Measurements from ENCODE around the gene ERCC6. TPM values are rescaled to one million over a fixed set of nuclear protein-coding genes. Genes with fewer than 3 reads are reported as not detected.

ERCC6 gene
- total and polyA plus RNA-seq, 11 donors, result 4.4 to 31.5 (median 20.0) TPM

- no peak overlapping the region for H3K27ac ChIP-seq
- peaks cover 0 to 9% (median 0%) of the 10 kb centered on the region in 12 donors for H3K9me3 ChIP-seq
- ATAC-seq (no peak), DNase-seq (no peak)
- H3K4me1 ChIP-seq, result peaks cover 4 to 23% (median 17%) of the 10 kb centered on the region in 12 donors
- no peak overlapping the region for H3K4me3 ChIP-seq
- no peaks in the 10 kb centered on the region for H3K36me3 ChIP-seq
- WGBS, 4 donors, result 74 to 88% (median 85%) methylated on average over 6 of the region's 6 CpGs
- no peaks in the 10 kb centered on the region for H3K27me3 ChIP-seq
- intact Hi-C loops (cut with DNase I), result no loop called here
- TF ChIP-seq POLR2A (IDR thresholded peaks at IDR 0.05), result no peak
Measured at GRCh38 chr10:49541762-49542161, 2.8 kb upstream of the ERCC6 start.

- peaks cover 4 to 32% (median 23%) of the 10 kb centered on the region in 12 donors for H3K4me1 ChIP-seq
- no peak for DNase-seq
- H3K27me3 ChIP-seq, result no peaks in the 10 kb centered on the region
- peaks cover 0 to 7% (median 0%) of the 10 kb centered on the region in 12 donors for H3K9me3 ChIP-seq
- TF ChIP-seq, protein P1, sequence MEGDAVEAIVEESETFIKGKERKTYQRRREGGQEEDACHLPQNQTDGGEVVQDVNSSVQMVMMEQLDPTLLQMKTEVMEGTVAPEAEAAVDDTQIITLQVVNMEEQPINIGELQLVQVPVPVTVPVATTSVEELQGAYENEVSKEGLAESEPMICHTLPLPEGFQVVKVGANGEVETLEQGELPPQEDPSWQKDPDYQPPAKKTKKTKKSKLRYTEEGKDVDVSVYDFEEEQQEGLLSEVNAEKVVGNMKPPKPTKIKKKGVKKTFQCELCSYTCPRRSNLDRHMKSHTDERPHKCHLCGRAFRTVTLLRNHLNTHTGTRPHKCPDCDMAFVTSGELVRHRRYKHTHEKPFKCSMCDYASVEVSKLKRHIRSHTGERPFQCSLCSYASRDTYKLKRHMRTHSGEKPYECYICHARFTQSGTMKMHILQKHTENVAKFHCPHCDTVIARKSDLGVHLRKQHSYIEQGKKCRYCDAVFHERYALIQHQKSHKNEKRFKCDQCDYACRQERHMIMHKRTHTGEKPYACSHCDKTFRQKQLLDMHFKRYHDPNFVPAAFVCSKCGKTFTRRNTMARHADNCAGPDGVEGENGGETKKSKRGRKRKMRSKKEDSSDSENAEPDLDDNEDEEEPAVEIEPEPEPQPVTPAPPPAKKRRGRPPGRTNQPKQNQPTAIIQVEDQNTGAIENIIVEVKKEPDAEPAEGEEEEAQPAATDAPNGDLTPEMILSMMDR (IDR thresholded peaks at IDR 0.05), result no peak
- TF ChIP-seq POLR2A (IDR thresholded peaks at IDR 0.05), result no peak
- intact Hi-C loops (cut with DNase I), result no loop called here
- no peaks in the 10 kb centered on the region for H3K36me3 ChIP-seq
- peak overlapping the region in 6 of 12 donors; percentile 88 to 94 (median 92) for H3K27ac ChIP-seq
- WGBS, 4 donors, result 84 to 88% (median 85%) methylated on average over 20 of the region's 20 CpGs
- ATAC-seq, result no peak
- peak overlapping the region in 8 of 12 donors; percentile 72 to 99 (median 91) for H3K4me3 ChIP-seq
Measured at GRCh38 chr10:49540056-49540797, 1.3 kb upstream of the ERCC6 start.

- peaks cover 4 to 40% (median 30%) of the 10 kb centered on the region in 12 donors for H3K4me1 ChIP-seq
- peak; percentile 23 to 75 (median 33) for DNase-seq
- peak overlapping the region; percentile 64 to 99 (median 90) for H3K4me3 ChIP-seq
- TF ChIP-seq, protein P1 (IDR thresholded peaks at IDR 0.05), result no peak
- TF ChIP-seq POLR2A (IDR thresholded peaks at IDR 0.05), result no peak
- WGBS, 4 donors, result 1% methylated on average over 20 to 26 of the region's 26 CpGs
- H3K27ac ChIP-seq, result peak overlapping the region; percentile 55 to 96 (median 92)
- no peaks in the 10 kb centered on the region for H3K27me3 ChIP-seq
- no peaks in the 10 kb centered on the region for H3K36me3 ChIP-seq
- no peaks in the 10 kb centered on the region for H3K9me3 ChIP-seq
- ATAC-seq, result peak; percentile 13 to 50 (median 35)
- intact Hi-C loops (cut with DNase I), result no loop called here
Measured at GRCh38 chr10:49539320-49539885, 482 bp upstream of the ERCC6 start.

- Histone ChIP-seq H3K4me3 (no peak overlapping the region), H3K27ac (peak overlapping the region in 10 of 12 donors; percentile 6 to 71 (median 44)), H3K4me1 (peaks cover 4 to 46% (median 33%) of the 10 kb centered on the region in 12 donors), H3K9me3 (no peaks in the 10 kb centered on the region), H3K27me3 (no peaks in the 10 kb centered on the region), H3K36me3 (peaks cover 0 to 29% (median 21%) of the 10 kb centered on the region in 9 donors)
- no peak for DNase-seq
- intact Hi-C loops (cut with DNase I), result no loop called here
- TF ChIP-seq, protein P1 (IDR thresholded peaks at IDR 0.05), result no peak
- no peak for TF ChIP-seq POLR2A (IDR thresholded peaks at IDR 0.05)
- WGBS, 4 donors, result 45 to 67% (median 56%) methylated on average over 9 of the region's 9 CpGs
- ATAC-seq, result no peak
Measured at GRCh38 chr10:49534670-49535381, 4.1 kb downstream of the ERCC6 start.

Data from heart left ventricle (tissue), 16 donors.